ENCODE data around the gene FADS2.

FADS2 gene

DNA sequence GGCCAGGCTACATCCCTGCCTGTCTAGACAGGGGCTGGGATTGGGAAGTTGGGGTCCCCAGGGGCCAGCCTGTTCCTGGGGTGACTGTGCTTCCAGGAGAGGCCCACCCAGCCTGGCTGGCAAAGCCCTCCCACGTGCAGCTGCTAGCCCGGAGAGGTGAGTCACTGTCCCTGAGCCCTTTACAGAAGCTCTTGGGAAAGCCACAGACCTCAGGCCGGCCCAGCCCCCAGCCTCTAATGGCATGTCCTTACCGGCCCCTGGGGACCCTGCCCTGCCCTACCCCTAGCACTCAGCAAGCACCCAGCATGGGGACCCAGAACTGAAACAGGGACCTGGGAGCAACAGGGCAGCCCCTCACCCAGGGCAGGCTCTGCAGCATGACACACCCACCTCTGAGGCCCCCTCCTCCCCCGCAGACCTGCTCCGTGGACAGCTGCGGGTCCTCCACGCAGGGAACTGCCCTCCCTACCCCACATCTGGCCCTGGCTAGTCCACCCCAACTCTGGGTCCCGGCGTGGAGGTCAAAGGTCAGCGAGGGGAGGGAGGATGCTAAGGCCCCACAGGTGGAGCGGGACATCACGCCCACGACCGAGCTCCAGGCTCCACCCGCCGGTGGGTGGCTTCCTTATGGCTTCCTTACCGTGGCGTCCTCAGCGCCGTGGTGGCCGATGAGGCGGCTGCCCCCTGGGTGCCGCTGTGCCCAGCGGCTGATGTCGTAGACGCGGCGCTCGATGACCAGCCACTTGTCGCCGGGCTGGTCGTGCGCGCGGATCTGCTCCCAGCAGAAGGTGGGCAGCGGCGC lies 62.6 kb downstream of the FADS2 start:
- ATAC-seq = peak; percentile 35

DNA sequence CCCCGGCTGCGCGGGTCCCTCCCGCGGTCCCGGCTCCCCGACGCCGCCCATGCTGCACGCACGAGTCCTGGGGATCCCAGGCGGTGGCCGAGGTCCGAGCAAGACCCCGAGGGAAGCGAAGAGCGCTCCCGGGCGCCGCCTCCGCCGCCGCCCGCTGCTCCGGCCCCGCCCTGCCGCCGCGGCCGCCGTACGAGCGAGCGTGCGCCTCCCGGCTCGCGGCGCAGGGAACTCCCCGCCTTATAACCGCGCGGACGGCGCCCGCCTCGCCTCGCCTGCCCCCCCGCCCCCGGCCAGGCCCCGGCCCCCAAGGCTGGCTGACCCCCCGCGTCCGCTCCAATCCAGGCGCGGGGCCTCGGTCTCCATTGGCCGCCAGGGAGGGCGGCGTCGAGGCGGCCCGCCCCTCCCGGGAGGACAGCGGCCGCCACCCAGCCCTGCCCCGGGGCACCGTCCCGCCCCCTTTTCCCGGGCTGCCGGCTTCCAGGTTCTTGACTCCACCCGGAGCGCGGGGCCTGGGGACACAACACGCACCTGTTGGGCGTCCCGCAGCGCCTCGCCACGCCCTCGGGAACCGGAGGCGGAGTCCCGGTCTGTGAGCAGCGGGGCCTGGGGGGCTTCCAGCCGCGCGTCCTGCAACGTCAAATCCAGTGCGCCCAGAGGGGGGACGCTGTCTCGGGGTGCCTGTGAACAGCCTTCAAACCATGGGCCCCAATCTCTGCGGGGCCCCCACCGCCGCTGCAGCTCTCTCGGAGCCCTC lies 63.4 kb downstream of the FADS2 start, which contains the start of gene FADS3:
TSS of gene FADS3 (minus strand) at position 215 of the 754 bp plus-strand sequence. CDS start at position 51, 164 bp downstream.
- ATAC-seq = peak; percentile 87
- TF ChIP-seq ZNF70 (CRISPR knock-in tag; IDR thresholded peaks at IDR 0.05) (no peak), ISL1 (CRISPR knock-in tag; IDR thresholded peaks at IDR 0.05) (no peak), PATZ1 (CRISPR knock-in tag; IDR thresholded peaks at IDR 0.05; ENCODE audit: borderline replicate concordance) (no peak), SNAI2 (CRISPR knock-in tag; IDR thresholded peaks at IDR 0.05) (no peak), ZFP30 (CRISPR knock-in tag; IDR thresholded peaks at IDR 0.05) (no peak), CSRNP3 (CRISPR knock-in tag; IDR thresholded peaks at IDR 0.05) (no peak), TOX (CRISPR knock-in tag; IDR thresholded peaks at IDR 0.05; ENCODE audit: borderline replicate concordance) (no peak), ARNTL (CRISPR knock-in tag; IDR thresholded peaks at IDR 0.05; ENCODE audit: borderline replicate concordance, low read depth) (no peak), ZFP3 (CRISPR knock-in tag; IDR thresholded peaks at IDR 0.05) (no peak), PPARA (CRISPR knock-in tag; IDR thresholded peaks at IDR 0.05; ENCODE audit: borderline replicate concordance) (no peak), RARB (CRISPR knock-in tag; IDR thresholded peaks at IDR 0.05) (no peak), OSR1 (CRISPR knock-in tag; IDR thresholded peaks at IDR 0.05) (no peak), ZNF565 (CRISPR knock-in tag; conservative IDR thresholded peaks at IDR 0.05; ENCODE audit: low read depth) (no peak), ZNF8 (CRISPR knock-in tag; IDR thresholded peaks at IDR 0.05) (no peak), TCF4 (CRISPR knock-in tag; IDR thresholded peaks at IDR 0.05; ENCODE audit: borderline replicate concordance) (no peak), CSDC2 (CRISPR knock-in tag; IDR thresholded peaks at IDR 0.05) (no peak)
- TF ChIP-seq, protein P1, sequence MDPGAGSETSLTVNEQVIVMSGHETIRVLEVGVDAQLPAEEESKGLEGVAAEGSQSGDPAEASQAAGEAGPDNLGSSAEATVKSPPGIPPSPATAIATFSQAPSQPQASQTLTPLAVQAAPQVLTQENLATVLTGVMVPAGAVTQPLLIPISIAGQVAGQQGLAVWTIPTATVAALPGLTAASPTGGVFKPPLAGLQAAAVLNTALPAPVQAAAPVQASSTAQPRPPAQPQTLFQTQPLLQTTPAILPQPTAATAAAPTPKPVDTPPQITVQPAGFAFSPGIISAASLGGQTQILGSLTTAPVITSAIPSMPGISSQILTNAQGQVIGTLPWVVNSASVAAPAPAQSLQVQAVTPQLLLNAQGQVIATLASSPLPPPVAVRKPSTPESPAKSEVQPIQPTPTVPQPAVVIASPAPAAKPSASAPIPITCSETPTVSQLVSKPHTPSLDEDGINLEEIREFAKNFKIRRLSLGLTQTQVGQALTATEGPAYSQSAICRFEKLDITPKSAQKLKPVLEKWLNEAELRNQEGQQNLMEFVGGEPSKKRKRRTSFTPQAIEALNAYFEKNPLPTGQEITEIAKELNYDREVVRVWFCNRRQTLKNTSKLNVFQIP (CRISPR knock-in tag; IDR thresholded peaks at IDR 0.05; ENCODE audit: borderline replicate concordance, low read depth) = no peak
- TF ChIP-seq, protein P2, sequence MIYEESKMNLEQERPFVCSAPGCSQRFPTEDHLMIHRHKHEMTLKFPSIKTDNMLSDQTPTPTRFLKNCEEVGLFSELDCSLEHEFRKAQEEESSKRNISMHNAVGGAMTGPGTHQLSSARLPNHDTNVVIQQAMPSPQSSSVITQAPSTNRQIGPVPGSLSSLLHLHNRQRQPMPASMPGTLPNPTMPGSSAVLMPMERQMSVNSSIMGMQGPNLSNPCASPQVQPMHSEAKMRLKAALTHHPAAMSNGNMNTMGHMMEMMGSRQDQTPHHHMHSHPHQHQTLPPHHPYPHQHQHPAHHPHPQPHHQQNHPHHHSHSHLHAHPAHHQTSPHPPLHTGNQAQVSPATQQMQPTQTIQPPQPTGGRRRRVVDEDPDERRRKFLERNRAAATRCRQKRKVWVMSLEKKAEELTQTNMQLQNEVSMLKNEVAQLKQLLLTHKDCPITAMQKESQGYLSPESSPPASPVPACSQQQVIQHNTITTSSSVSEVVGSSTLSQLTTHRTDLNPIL (CRISPR knock-in tag; IDR thresholded peaks at IDR 0.05; ENCODE audit: low read depth) = no peak
- TF ChIP-seq, protein P3, sequence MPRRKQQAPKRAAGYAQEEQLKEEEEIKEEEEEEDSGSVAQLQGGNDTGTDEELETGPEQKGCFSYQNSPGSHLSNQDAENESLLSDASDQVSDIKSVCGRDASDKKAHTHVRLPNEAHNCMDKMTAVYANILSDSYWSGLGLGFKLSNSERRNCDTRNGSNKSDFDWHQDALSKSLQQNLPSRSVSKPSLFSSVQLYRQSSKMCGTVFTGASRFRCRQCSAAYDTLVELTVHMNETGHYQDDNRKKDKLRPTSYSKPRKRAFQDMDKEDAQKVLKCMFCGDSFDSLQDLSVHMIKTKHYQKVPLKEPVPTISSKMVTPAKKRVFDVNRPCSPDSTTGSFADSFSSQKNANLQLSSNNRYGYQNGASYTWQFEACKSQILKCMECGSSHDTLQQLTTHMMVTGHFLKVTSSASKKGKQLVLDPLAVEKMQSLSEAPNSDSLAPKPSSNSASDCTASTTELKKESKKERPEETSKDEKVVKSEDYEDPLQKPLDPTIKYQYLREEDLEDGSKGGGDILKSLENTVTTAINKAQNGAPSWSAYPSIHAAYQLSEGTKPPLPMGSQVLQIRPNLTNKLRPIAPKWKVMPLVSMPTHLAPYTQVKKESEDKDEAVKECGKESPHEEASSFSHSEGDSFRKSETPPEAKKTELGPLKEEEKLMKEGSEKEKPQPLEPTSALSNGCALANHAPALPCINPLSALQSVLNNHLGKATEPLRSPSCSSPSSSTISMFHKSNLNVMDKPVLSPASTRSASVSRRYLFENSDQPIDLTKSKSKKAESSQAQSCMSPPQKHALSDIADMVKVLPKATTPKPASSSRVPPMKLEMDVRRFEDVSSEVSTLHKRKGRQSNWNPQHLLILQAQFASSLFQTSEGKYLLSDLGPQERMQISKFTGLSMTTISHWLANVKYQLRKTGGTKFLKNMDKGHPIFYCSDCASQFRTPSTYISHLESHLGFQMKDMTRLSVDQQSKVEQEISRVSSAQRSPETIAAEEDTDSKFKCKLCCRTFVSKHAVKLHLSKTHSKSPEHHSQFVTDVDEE (CRISPR knock-in tag; IDR thresholded peaks at IDR 0.05) = no peak

More for the DNA sequence above, 62.6 kb downstream of the FADS2 start:
- TF ChIP-seq CSRNP3 (CRISPR knock-in tag; IDR thresholded peaks at IDR 0.05) (no peak), ISL1 (CRISPR knock-in tag; IDR thresholded peaks at IDR 0.05) (no peak), TOX (CRISPR knock-in tag; IDR thresholded peaks at IDR 0.05; ENCODE audit: borderline replicate concordance) (no peak)
